SK-N-SH treated with all-trans-retinoic acid at 6 μM for 48 hours (cell line): ENCODE results near the gene IL3RA.

Experiments used
- ESRRG ChIP-seq: fragments of 250-450 bp; sonication (Bioruptor Pico); IDR thresholded peaks from 2 replicates; pipeline ENCODE4 v1.6.1; 2021; ENCODE audit warnings: mild to moderate bottlenecking
- GLIS3 ChIP-seq: fragments of 250-450 bp; sonication (Bioruptor Pico); IDR thresholded peaks from 2 replicates; pipeline ENCODE4 v1.5.0; 2020; ENCODE audit warnings: mild to moderate bottlenecking, moderate library complexity
- POU6F1 ChIP-seq: fragments of 250-450 bp; sonication (Bioruptor Pico); IDR thresholded peaks from 2 replicates; pipeline ENCODE4 v1.8.0; 2021; ENCODE audit warnings: low read depth, mild to moderate bottlenecking, moderate library complexity, borderline replicate concordance
- ZFP3 ChIP-seq: fragments of 250-450 bp; sonication (Bioruptor Pico); IDR thresholded peaks from 2 replicates; pipeline ENCODE4 v1.5.0; 2020; ENCODE audit warnings: mild to moderate bottlenecking, moderate library complexity
- ZNF565 ChIP-seq: fragments of 450-650 bp; formaldehyde crosslinking; conservative IDR thresholded peaks from 2 replicates; pipeline ENCODE4 v1.5.0; 2020; ENCODE audit warnings: low read depth, mild to moderate bottlenecking, moderate library complexity

GRCh38 chrX:1336331-1336943 lies at the start of gene IL3RA:
- no peak for TF ChIP-seq GLIS3 (CRISPR knock-in tag)
- TF ChIP-seq POU6F1 (CRISPR knock-in tag): no peak
- TF ChIP-seq ZNF565 (CRISPR knock-in tag): no peak
- TF ChIP-seq ESRRG (CRISPR knock-in tag): no peak
- TF ChIP-seq ZFP3 (CRISPR knock-in tag): no peak
